Measurements from ENCODE around the gene SPAG6. TPM values are rescaled to one million over a fixed set of nuclear protein-coding genes. Genes with fewer than 3 reads are reported as not detected.

SPAG6 gene
- total and polyA plus RNA-seq, 9 of the 15 experiments (the other 6 are each of a cell fraction or from before 2014, with no cell fraction given), result 3.5 to 23.1 (median 11.8) TPM

- no peak for TF ChIP-seq TSHZ1 (CRISPR knock-in tag; IDR thresholded peaks at IDR 0.05)
- TF ChIP-seq THRAP3 (IDR thresholded peaks at IDR 0.05; ENCODE audit: borderline replicate concordance), result no peak
- peak in 2 of 3 experiments; percentile 10 to 41; a peak in 2 of 6 replicates for TF ChIP-seq CTCF (IDR thresholded peaks at IDR 0.05 in 2 of 3, conservative IDR thresholded peaks at IDR 0.05 in 1 of 3; ENCODE audit: insufficient read depth in 2 of 3, low read depth in 1 of 3, low read length in 3 of 3)
- TF ChIP-seq ZBTB1 (CRISPR knock-in tag; IDR thresholded peaks at IDR 0.05; ENCODE audit: borderline replicate concordance, low read depth), result no peak
- no peak for TF ChIP-seq ATF1 (CRISPR knock-in tag; IDR thresholded peaks at IDR 0.05)
- TF ChIP-seq ATF1 (tag; IDR thresholded peaks at IDR 0.05), result no peak
- TF ChIP-seq ZNF79 (CRISPR knock-in tag; IDR thresholded peaks at IDR 0.05; ENCODE audit: low read depth), result no peak
- no peak for TF ChIP-seq TARDBP (IDR thresholded peaks at IDR 0.05)
- TF ChIP-seq MNT (conservative IDR thresholded peaks at IDR 0.05), result no peak
- no peak for TF ChIP-seq ELF1 (tag; IDR thresholded peaks at IDR 0.05)
- TF ChIP-seq KLF1 (tag; IDR thresholded peaks at IDR 0.05), result no peak
- TF ChIP-seq ZNF146 (CRISPR knock-in tag; IDR thresholded peaks at IDR 0.05; ENCODE audit: unreplicated experiment), result no peak
- TF ChIP-seq POLR2H (tag; IDR thresholded peaks at IDR 0.05; ENCODE audit: low read depth), result 0 out of 2 replicates have a peak, but pooled peaks have one; percentile 36
Measured at GRCh38 chr10:22420787-22421517, 75.7 kb downstream of the SPAG6 start (continued).
